Peyer's patch (tissue), 4 donors: ENCODE results near the gene RBBP5.

Experiments
- POLR2A ChIP-seq, 2 donors: fragments of 450-650 bp; IDR thresholded peaks; one replicate each; pipeline ENCODE4 v1.5.1; 2017; ENCODE audit warnings: antibody characterized with exemption in 2 of 2, mild to moderate bottlenecking in 2 of 2, moderate library complexity in 2 of 2
- TF ChIP-seq, protein P1 (sequence below), 6 experiments: fragments of 450-650 bp in 4 of 6; fragments of 200-600 bp in 2 of 6; sonication (generic) in 1 of 6; IDR thresholded peaks; one replicate each; pipeline ENCODE4 v1.5.1; 2017 to 2019; ENCODE audit warnings: antibody characterized with exemption in 6 of 6, mild to moderate bottlenecking in 3 of 6, moderate library complexity in 1 of 6

DNA sequence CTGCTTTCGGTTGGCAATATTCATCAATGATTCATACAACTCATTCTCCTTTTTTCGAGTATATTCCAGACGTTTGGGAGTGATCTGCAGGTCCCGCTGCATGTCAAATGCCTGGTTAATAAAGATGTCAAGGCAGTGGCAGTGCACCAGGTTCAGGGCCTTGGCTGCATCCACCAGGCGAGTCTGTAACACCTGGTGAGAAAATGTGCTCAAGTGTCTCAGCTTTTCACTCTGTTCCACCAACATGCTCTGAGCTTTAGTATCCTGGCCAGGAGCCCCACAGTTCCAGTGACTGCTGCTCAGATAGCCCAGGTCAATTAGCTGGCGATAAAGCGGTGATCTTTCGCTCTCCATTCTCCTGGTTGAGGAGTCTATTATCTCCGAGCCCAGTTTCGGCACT lies 47.5 kb upstream of the RBBP5 start:
- TF ChIP-seq, protein P1, sequence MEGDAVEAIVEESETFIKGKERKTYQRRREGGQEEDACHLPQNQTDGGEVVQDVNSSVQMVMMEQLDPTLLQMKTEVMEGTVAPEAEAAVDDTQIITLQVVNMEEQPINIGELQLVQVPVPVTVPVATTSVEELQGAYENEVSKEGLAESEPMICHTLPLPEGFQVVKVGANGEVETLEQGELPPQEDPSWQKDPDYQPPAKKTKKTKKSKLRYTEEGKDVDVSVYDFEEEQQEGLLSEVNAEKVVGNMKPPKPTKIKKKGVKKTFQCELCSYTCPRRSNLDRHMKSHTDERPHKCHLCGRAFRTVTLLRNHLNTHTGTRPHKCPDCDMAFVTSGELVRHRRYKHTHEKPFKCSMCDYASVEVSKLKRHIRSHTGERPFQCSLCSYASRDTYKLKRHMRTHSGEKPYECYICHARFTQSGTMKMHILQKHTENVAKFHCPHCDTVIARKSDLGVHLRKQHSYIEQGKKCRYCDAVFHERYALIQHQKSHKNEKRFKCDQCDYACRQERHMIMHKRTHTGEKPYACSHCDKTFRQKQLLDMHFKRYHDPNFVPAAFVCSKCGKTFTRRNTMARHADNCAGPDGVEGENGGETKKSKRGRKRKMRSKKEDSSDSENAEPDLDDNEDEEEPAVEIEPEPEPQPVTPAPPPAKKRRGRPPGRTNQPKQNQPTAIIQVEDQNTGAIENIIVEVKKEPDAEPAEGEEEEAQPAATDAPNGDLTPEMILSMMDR (IDR thresholded peaks at IDR 0.05): no peak
- no peak for TF ChIP-seq POLR2A (IDR thresholded peaks at IDR 0.05)
